HG03571 (cell line): ENCODE data around the gene IL6.
"Not testable (repeated sequence)": the region's sequence is repeated elsewhere in the genome, so short reads cannot be mapped to it uniquely, and the experiment has no call there.

ENCODE experiments used
- ATAC-seq: cut with Tn5 transposase; IDR thresholded peaks from one replicate; pipeline ENCODE4 v1.9.1; 2021; ENCODE audit not compliant: unreplicated experiment

IL6 gene

DNA sequence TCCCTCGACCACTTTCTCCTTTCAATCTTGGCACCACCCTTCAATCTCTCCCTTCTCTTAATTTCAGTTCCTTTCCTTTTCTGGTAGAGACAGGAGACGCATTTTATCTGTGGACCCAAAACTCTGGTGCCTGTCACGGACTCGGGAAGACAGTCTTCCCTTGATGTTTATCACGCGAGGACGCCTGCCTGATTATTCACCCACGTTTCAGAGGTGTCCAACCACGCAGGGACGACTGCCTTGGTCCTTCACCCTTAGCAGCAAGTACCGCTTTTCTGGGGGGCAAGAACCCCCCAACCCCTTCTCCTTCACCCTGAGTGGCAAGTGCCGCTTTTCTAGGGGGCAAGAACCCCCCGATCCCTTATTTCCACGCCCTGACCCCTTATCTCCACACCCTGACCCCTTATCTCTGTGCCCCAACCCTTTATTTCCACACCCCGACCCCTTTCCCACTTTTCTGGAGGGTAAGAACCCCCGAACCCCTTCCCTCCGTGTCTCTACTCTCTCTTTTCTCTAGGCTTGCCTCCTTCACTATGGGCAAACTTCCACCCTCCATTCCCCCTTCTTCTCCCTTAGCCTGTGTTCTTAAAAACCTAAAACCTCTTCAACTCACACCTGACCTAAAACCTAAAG is 22.9 kb upstream of the IL6 start:
- ATAC-seq, result not testable (repeated sequence)

- ATAC-seq, result not testable (repeated sequence)
Observed at GRCh38 chr7:22704722-22705121, 22.3 kb upstream of the IL6 start.

GRCh38 chr7:22705874-22706273 is 21.1 kb upstream of the IL6 start:
- ATAC-seq, result not testable (repeated sequence)

DNA sequence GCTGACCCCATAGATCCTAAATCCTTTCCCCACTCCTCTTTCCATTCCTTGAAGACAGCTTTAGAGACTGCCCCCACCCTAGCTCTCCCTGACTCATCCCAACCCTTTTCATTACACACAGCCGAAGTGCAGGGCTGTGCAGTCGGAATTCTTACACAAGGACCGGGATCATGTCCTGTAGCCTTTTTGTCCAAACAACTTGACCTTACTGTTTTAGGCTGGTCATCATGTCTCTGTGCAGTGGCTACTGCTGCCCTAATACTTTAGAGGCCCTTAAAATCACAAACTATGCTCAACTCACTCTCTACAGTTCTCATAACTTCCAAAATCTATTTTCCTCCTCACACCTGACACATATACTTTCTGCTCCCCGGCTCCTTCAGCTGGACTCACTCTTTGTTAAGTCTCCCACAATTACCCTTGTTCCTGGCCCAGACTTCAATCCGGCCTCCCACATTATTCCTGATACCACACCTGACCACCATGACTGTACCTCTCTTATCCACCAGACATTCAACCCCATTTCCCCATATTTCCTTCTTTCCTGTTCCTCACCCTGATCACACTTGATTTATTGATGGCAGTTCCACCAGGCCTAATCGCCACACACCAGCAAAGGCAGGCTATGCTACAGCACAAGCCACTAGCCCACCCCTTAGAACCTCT is 19.8 kb upstream of the IL6 start:
- ATAC-seq, result not testable (repeated sequence)

DNA sequence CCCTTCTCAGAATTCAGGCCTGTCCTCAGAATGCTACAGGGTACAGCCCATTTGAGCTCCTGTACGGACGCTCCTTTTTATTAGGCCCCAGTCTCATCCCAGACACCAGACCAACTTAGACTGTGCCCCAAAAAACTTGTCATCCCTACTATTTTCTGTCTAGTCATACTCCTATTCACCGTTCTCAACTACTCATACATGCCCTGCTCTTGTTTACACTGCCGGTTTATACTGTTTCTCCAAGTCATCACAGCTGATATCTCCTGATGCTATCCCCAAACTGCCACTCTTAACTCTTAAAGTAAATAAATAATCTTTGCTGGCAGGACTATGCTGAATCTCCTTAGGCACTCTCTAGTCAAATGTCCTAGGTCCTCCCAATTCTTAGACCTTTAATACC is 18.8 kb upstream of the IL6 start:
- ATAC-seq, result not testable (repeated sequence)

DNA sequence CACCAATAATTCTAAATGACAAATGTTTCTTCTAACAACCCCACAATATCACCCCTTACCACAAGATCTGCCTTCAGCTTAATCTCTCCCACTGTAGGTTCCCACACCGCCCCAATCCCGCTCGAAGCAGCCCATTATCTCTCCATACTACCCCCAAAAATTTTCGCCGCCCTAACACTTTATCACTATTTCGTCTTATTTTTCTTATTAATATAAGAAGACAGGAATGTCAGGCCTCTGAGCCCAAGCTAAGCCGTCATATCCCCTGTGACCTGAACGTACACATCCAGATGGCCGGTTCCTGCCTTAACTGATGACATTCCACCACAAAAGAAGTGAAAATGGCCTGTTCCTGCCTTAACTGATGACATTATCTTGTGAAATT is 18.3 kb upstream of the IL6 start:
- not testable (repeated sequence) for ATAC-seq

DNA sequence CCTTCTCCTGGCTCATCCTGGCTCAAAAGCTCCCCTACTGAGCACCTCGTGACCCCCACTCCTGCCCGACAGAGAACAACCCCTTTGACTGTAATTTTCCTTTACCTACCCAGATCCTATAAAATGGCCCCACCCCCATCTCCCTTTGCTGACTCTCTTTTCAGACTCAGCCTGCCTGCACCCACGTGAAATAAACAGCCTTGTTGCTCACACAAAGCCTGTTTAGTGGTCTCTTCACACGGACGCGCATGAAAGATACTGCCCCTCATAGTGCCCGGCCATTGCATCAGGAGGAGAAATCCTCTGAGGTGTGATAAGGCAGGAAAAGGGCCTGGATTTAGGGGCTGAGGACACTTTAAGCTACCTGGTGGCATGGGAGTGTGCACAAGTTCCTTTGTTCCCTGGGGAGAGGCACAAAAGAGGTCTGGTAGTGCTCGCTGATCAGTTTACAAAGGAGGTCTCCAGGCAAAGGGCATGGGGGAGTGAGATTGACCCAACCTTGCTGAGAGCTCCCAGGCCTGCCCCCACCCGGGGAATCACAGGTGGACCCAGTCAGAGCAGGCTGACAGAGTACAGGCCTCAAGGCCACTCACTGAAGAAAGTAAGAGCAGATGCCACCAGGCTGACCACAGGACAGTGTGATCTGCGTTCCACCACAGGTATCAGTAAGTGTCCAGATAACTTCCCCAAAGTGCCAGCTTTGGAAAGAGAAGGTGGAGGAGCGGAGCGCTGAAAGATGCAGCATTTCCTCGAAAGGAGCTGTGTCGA is 17.8 kb upstream of the IL6 start:
- ATAC-seq, result not testable (repeated sequence)

- ATAC-seq, result no peak
Observed at GRCh38 chr7:22709857-22710256, 17.1 kb upstream of the IL6 start.

- ATAC-seq, result no peak
Observed at GRCh38 chr7:22712999-22713398, 14.0 kb upstream of the IL6 start.

GRCh38 chr7:22713463-22713862 is 13.5 kb upstream of the IL6 start:
- no peak for ATAC-seq

- no peak for ATAC-seq
Observed at GRCh38 chr7:22715969-22716368, 11.0 kb upstream of the IL6 start.

- no peak for ATAC-seq
Observed at GRCh38 chr7:22717760-22718159, 9.2 kb upstream of the IL6 start.

GRCh38 chr7:22718200-22718711 is 8.7 kb upstream of the IL6 start:
- no peak for ATAC-seq

GRCh38 chr7:22718911-22719420 is 8.0 kb upstream of the IL6 start:
- ATAC-seq, result no peak

DNA sequence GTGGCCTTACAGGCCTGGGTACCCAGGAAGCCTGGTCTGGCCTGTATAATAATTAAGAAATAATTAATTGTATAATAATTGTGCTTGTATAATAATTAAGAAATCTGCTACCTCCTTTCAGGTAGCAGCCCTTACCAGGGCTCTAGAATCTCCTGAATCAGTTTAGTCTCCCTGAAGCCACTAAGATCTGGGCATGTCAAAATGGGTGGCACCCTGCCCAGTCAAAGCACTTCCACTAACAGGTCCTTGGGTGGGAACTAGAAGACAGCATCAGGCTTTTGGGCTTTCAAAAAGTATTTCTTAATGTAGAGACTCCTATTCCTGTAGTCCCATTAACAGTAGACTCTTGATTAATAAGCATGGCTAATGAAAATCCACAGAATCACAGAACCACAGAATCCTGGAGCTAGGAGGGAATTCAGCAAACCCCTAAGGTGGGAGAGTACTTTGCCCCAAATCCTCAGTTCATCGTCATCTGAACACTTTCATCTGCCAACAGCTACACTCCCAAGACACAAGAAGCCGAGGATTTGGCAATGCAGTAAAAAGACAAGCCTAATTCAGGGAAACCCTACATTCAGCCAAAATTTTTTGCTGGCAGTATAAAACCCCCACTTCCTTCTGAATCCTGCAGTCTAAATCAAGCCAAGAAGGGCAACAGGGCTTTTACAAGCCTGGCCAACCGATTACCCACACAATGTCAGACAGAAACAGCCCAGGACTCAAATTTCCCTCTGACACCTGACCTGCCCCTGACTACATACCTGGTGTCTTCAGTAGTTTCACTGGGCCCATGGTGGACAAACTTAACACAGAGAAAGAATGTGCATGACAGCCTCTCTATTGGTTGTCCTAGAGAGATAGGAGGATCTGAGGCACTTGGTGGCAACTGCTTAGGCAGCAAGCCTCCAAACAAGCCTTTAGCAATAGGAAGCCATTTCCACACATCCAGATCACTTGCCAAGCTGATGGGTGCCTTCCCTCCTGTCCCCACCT is 5.9 kb upstream of the IL6 start:
- no peak for ATAC-seq

DNA sequence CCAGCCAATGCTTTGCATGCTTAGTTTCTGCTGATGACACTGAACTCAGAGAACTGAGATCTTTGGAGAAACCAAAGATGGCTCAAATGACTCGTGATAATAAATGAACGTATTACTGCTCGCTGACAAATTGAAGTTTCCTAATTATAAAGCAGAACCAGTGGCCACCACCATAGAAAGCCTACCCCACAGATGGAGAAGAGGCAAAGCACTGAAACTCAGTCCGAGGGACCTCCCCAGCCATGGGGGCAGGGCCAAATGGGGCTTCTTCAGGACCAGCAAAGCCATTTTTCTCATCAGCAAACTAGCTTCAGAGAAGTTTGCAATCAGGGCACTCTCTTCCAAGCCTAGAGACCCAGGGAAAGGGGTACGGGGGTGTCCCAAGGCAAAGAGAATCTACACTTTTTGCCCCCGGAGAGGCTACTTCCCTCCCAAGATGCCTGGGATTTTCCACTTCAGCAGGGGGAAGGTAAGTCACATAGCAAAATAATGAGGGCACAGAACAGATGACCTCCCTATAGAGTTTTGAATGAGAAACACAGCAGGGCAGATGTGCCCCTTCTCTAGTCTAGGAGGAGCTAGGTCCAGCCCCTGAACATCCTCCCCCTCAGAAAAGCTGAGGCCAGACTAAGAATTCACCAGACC is 4.3 kb upstream of the IL6 start:
- no peak for ATAC-seq

DNA sequence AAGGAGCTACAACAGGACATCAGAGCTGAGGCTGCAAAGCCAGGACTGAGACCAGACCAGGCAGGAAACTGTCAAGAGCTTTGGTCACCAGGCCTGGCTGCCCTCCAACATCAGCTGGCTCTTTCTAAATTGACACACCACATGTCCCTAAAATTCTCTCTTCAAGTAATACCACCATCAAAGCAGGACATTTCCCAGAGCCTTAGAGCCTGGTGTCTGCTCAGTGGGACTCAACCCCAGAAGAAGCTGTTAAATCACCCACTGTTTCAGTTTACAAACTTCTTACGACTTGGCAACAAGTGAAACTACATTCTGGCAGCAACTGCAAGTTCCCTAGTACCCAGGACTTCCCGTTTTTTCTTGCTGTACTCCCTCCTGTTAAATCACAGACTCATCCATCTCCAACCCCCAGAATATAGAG is 3.8 kb upstream of the IL6 start:
- no peak for ATAC-seq

DNA sequence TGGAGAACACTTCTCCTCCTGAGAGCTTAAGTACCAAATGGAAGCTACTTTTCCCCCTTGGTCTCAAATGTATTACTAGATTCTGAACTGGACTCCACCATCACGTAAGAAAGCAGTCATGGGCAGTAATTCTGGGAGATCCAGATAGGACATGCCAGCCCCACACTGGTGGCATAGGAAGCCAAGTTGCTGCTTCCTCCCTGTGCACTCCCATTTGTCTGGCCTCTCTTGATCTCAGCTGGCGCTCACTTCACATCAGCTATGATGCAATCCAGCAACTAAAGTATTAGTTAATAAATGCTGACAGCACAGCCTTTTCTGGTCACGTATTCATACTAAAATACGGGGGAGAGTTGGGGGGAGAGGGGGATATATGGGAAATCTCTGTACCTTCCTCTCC is 3.4 kb upstream of the IL6 start:
- no peak for ATAC-seq

GRCh38 chr7:22724861-22725260 is 2.1 kb upstream of the IL6 start:
- no peak for ATAC-seq

GRCh38 chr7:22725585-22725984 is 1.4 kb upstream of the IL6 start:
- ATAC-seq, result no peak
